A549 (cell line): Measurements from ENCODE around the gene CYB561. TPM values are rescaled to one million over a fixed set of nuclear protein-coding genes. Genes with fewer than 3 reads are reported as not detected.

ENCODE experiments used
- ATAC-seq, 2 experiments: fragments of 200-7000 bp in 1 of 2; fragments of >200 bp in 1 of 2; cut with Nextera tagmentation in 1 of 2; cut with Tn5 transposase in 1 of 2; 3 replicates each; pipeline versions ENCODE4 v1.8.0 to v1.9.1; 2018 to 2020; ENCODE audit warnings: mild to moderate bottlenecking in 1 of 2, moderate library complexity in 1 of 2
- CTCF ChIA-PET: fragments of 300-600 bp; sonication (Branson Sonifier 250); formaldehyde crosslinking; extraction: SDS; loops from one replicate; lab custom pipeline; 2021; ENCODE audit warnings: antibody characterized with exemption, inconsistent platforms; lab: Yijun Ruan, JAX
- POLR2A ChIA-PET: fragments of 350-600 bp; formaldehyde crosslinking; extraction: SDS; loops from one replicate; lab custom pipeline; 2021; ENCODE audit warnings: antibody characterized with exemption, inconsistent platforms; lab: Yijun Ruan, JAX
- DNase-seq, 2 experiments: peaks; one replicate each; pipeline versions ENCODE4 v3.0.0 to v3.0.0-alpha.2; 2011 to 2016; ENCODE audit warnings: low read depth in 1 of 2, low spot score in 1 of 2
- FAIRE-seq: peaks from 2 replicates; lab custom pipeline; 2011; peaks lifted over from hg19 to GRCh38; lab: Jason Lieb, UNC
- H3K27ac ChIP-seq, 2 experiments: fragments of >200 bp; sonication (Bioruptor Twin); formaldehyde crosslinking; 3 replicates each; pipeline ENCODE4 v1.5.1; 2016 to 2017
- H3K4me1 ChIP-seq: fragments of >200 bp; sonication (Bioruptor Twin); formaldehyde crosslinking; 3 replicates; pipeline ENCODE4 v1.6.1; 2016
- H3K4me2 ChIP-seq: fragments of >200 bp; sonication (Bioruptor Twin); formaldehyde crosslinking; 3 replicates; pipeline ENCODE4 v1.6.1; 2016
- H3K4me3 ChIP-seq: fragments of >200 bp; sonication (Bioruptor Twin); formaldehyde crosslinking; 3 replicates; pipeline ENCODE4 v1.5.1; 2016
- H3K9me3 ChIP-seq: fragments of >200 bp; sonication (Bioruptor Twin); formaldehyde crosslinking; 3 replicates; pipeline ENCODE4 v1.6.1; 2016
- CEBPB ChIP-seq, 2 experiments: fragments of >200 bp in 1 of 2; sonication (Bioruptor Twin) in 1 of 2; formaldehyde crosslinking in 1 of 2; IDR thresholded peaks; 2 replicates each; pipeline ENCODE4 v1.6.1; 2012 to 2016
- CTCF ChIP-seq: fragments of >200 bp; sonication (Bioruptor Twin); formaldehyde crosslinking; IDR thresholded peaks from 3 replicates; pipeline ENCODE4 v1.5.1; 2016
- FOSL2 ChIP-seq, 2 experiments: fragments of 450-650 bp in 1 of 2; fragments of >200 bp in 1 of 2; sonication (Bioruptor Twin) in 1 of 2; formaldehyde crosslinking; IDR thresholded peaks; 2 replicates each; pipeline versions ENCODE4 v1.5.0 to v1.6.1; 2016 to 2020; ENCODE audit warnings: mild to moderate bottlenecking in 1 of 2, moderate library complexity in 1 of 2
- GATA3 ChIP-seq: IDR thresholded peaks from 2 replicates; pipeline ENCODE4 v1.6.1; 2012; ENCODE audit warnings: borderline replicate concordance
- JUN ChIP-seq, 2 experiments: fragments of >200 bp; sonication (Bioruptor Twin); formaldehyde crosslinking; IDR thresholded peaks; 2 replicates in 1 of 2; 3 replicates in 1 of 2; pipeline ENCODE4 v1.6.1; 2016 to 2017
- KDM1A ChIP-seq: fragments of 200-600 bp; sonication (generic); IDR thresholded peaks from 2 replicates; pipeline ENCODE4 v1.6.1; 2016; ENCODE audit warnings: low read depth, mild to moderate bottlenecking
- KDM5A ChIP-seq: fragments of 200-600 bp; sonication (generic); IDR thresholded peaks from 2 replicates; pipeline ENCODE4 v1.6.1; 2016; ENCODE audit warnings: antibody characterized with exemption, mild to moderate bottlenecking
- MAFK ChIP-seq: fragments of 450-650 bp; IDR thresholded peaks from 2 replicates; pipeline ENCODE4 v1.6.1; 2014; ENCODE audit not compliant: partially characterized antibody
- MAX ChIP-seq: IDR thresholded peaks from 2 replicates; pipeline ENCODE4 v1.6.1; 2012
- MAZ ChIP-seq: fragments of 150-350 bp; IDR thresholded peaks from 2 replicates; pipeline ENCODE4 v1.6.1; 2014; ENCODE audit warnings: antibody characterized with exemption, low read depth, low read length, borderline replicate concordance
- RAD21 ChIP-seq, 2 experiments: fragments of >200 bp in 1 of 2; sonication (Bioruptor Twin) in 1 of 2; formaldehyde crosslinking in 1 of 2; IDR thresholded peaks in 1 of 2; conservative IDR thresholded peaks in 1 of 2; 2 replicates in 1 of 2; 3 replicates in 1 of 2; pipeline ENCODE4 v1.6.1; 2012 to 2018; ENCODE audit warnings: inconsistent platforms in 1 of 2
- RCOR1 ChIP-seq: fragments of 150-350 bp; IDR thresholded peaks from 2 replicates; pipeline ENCODE4 v1.6.1; 2014; ENCODE audit warnings: antibody characterized with exemption, low read length, low read depth
- SMC3 ChIP-seq: fragments of >200 bp; sonication (Bioruptor Twin); formaldehyde crosslinking; IDR thresholded peaks from 3 replicates; pipeline ENCODE4 v1.6.1; 2018; ENCODE audit warnings: inconsistent platforms
- USF2 ChIP-seq: fragments of 450-650 bp; IDR thresholded peaks from 2 replicates; pipeline ENCODE4 v1.6.1; 2014; ENCODE audit warnings: antibody characterized with exemption
- ZC3H11A ChIP-seq: fragments of 450-650 bp; IDR thresholded peaks from 2 replicates; pipeline ENCODE4 v1.6.1; 2014; ENCODE audit warnings: antibody characterized with exemption, mild to moderate bottlenecking
- ZSCAN20 ChIP-seq: fragments of 250-450 bp; sonication (Bioruptor Pico); IDR thresholded peaks from 2 replicates; pipeline ENCODE4 v1.8.0; 2022; ENCODE audit warnings: mild to moderate bottlenecking, moderate library complexity
- WGBS: methylation state at CpG from one replicate; pipeline ENCODE4 v1.1.6; 2017; ENCODE audit errors: missing lambda C conversion rate; 5-methylcytosine and 5-hydroxymethylcytosine counted together
- polyA plus RNA-seq, 4 experiments: library from polyadenylated mRNA; depleted of rRNA in 3 of 4; stranded (reverse); fragments of >200 nt; fragmentation: RNase III in 1 of 4; extraction: RNeasy Plus Mini Kit Qiagen cat#74134 plus additional on column Dnase treatment in 1 of 4; gene quantifications; 2 replicates in 3 of 4; 3 replicates in 1 of 4; pipeline ENCODE4 v1.2.3, GENCODE V29; 2011 to 2017

The CYB561 gene
- polyA plus RNA-seq, 2 of the 4 experiments (the other 2 are of a cell fraction) = 16.6 to 27.2 TPM

- ATAC-seq = no peak
- TF ChIP-seq JUN (IDR thresholded peaks at IDR 0.05) (no peak), RCOR1 (no peak), KDM1A (no peak)
These were observed 34.2 kb upstream of the CYB561 start for GRCh38 chr17:63480192-63480784.

GRCh38 chr17:63479495-63480184, 33.5 kb upstream of the CYB561 start:
- no peak for DNase-seq
- ATAC-seq = no peak
- 80% methylated on average over 16 of the region's 17 CpGs for WGBS
- Histone ChIP-seq H3K4me2 (no peak overlapping the region), H3K9me3 (no peaks in the 10 kb centered on the region), H3K4me3 (no peak overlapping the region), H3K4me1 (peaks cover 13% of the 10 kb centered on the region), H3K27ac (no peak overlapping the region)
- TF ChIP-seq FOSL2 (IDR thresholded peaks at IDR 0.05) (no peak), FOSL2 (CRISPR knock-in tag; IDR thresholded peaks at IDR 0.05) (no peak), MAZ (no peak), CEBPB (IDR thresholded peaks at IDR 0.05) (no peak), MAFK (no peak), USF2 (no peak)
- POLR2A ChIA-PET = interaction anchor here (1.2 to 1.3 kb wide), 2 partner anchors 34 to 807 kb away, joined by 3 read pairs; partner anchors contain the start of gene CYB561
- no peak for FAIRE-seq
- CTCF ChIA-PET = interaction anchor here (0.6 to 13.8 kb wide), 47 partner anchors 8 to 823 kb away, joined by 3 to 347 read pairs (median 5); partner anchors contain the start of genes CYB561 and DCAF7

More at GRCh38 chr17:63480192-63480784, 34.2 kb upstream of the CYB561 start:
- H3K4me3 ChIP-seq = no peak overlapping the region
- ChIA-PET POLR2A (no interaction called here), CTCF (interaction anchor here (0.7 to 13.8 kb wide), 29 partner anchors 8 to 824 kb away, joined by 3 to 347 read pairs (median 13); partner anchors contain the start of genes CYB561 and DCAF7)
- H3K4me2 ChIP-seq = no peak overlapping the region
- no peaks in the 10 kb centered on the region for H3K9me3 ChIP-seq
- H3K4me1 ChIP-seq = peaks cover 13% of the 10 kb centered on the region
- no peak for FAIRE-seq
- WGBS = 70% methylated on average over 21 of the region's 21 CpGs
- no peak for DNase-seq
- H3K27ac ChIP-seq = no peak overlapping the region

GRCh38 chr17:63478814-63479494, 32.8 kb upstream of the CYB561 start:
- ChIA-PET POLR2A (interaction anchor here (0.6 to 1.3 kb wide), 5 partner anchors 33 to 807 kb away, joined by 3 to 4 read pairs (median 4); partner anchors contain the start of genes CYB561 and MAP3K3), CTCF (interaction anchor here (0.6 to 13.8 kb wide), 49 partner anchors 9 to 822 kb away, joined by 3 to 347 read pairs (median 5); partner anchors contain the start of genes CYB561 and DCAF7)
- ATAC-seq (peak; percentile 84 to 95), FAIRE-seq (peak; percentile 77), DNase-seq (peak; percentile 92 to 99)
- WGBS = 34% methylated on average over 15 of the region's 16 CpGs
- peak overlapping the region in 1 of 2 experiments; percentile 57; a peak in 3 of 6 replicates for H3K27ac ChIP-seq
- H3K9me3 ChIP-seq = no peaks in the 10 kb centered on the region
- no peak overlapping the region for H3K4me3 ChIP-seq
- peak overlapping the region; percentile 47 for H3K4me2 ChIP-seq
- peak; percentile 93 for TF ChIP-seq SMC3
- peak; percentile 90 for TF ChIP-seq CTCF
- peak; percentile 38; the same call in 1 of the 2 replicates for TF ChIP-seq MAX
- no peak for TF ChIP-seq ZC3H11A
- no peak for TF ChIP-seq GATA3
- TF ChIP-seq FOSL2 (IDR thresholded peaks at IDR 0.05) = no peak
- peak; percentile 55 for TF ChIP-seq FOSL2 (CRISPR knock-in tag; IDR thresholded peaks at IDR 0.05)
- peak; percentile 84 to 88 for TF ChIP-seq RAD21 (conservative IDR thresholded peaks at IDR 0.05 in 1 of 2, IDR thresholded peaks at IDR 0.05 in 1 of 2)
- TF ChIP-seq ZSCAN20 = no peak
- TF ChIP-seq KDM1A = no peak
- no peak for TF ChIP-seq KDM5A
- TF ChIP-seq CEBPB (IDR thresholded peaks at IDR 0.05) = no peak
- H3K4me1 ChIP-seq = peaks cover 13% of the 10 kb centered on the region
